Tibial artery (tissue), 4 donors: ENCODE results near the gene ADCY3.

Source experiments
- DNase-seq, 2 donors: peaks; one replicate each; pipeline ENCODE4 v3.0.0-alpha.2; 2019
- H3K27ac ChIP-seq, 2 donors: fragments of 200-600 bp; sonication (generic) in 1 of 2; 1 replicate in 1 of 2; 2 replicates in 1 of 2; pipeline ENCODE4 v1.5.1; 2018 to 2019; ENCODE audit warnings: mild to moderate bottlenecking in 1 of 2
- H3K27me3 ChIP-seq, 2 donors: fragments of 200-600 bp; sonication (generic) in 1 of 2; one replicate each; pipeline versions ENCODE4 v1.5.1 to v1.6.0; 2016 to 2019
- H3K36me3 ChIP-seq, 3 donors: fragments of 200-600 bp; sonication (generic) in 2 of 3; one replicate each; pipeline ENCODE4 v1.5.1; 2016 to 2019; ENCODE audit warnings: mild to moderate bottlenecking in 2 of 3
- H3K4me1 ChIP-seq, 4 donors: fragments of 200-600 bp; sonication (generic) in 2 of 4; 1 replicate in 3 of 4; 2 replicates in 1 of 4; pipeline ENCODE4 v1.5.1; 2016 to 2019
- H3K4me3 ChIP-seq, 2 donors: fragments of 200-600 bp; sonication (generic) in 1 of 2; 1 replicate in 1 of 2; 2 replicates in 1 of 2; pipeline ENCODE4 v1.5.1; 2018 to 2019; ENCODE audit warnings: mild to moderate bottlenecking in 2 of 2
- H3K9me3 ChIP-seq, 3 donors: fragments of 200-600 bp; sonication (generic) in 1 of 3; one replicate each; pipeline ENCODE4 v1.5.1; 2016 to 2019
- intact Hi-C: fragments of 100-400 bp; cut with DNase I; formaldehyde crosslinking; loops from one replicate; pipeline ENCODE4 v1.15.0; 2023; ENCODE audit warnings: low total_unique reads
- TF ChIP-seq, protein P1 (sequence below), 2 experiments: fragments of 200-600 bp in 1 of 2; fragments of 450-650 bp in 1 of 2; IDR thresholded peaks; one replicate each; pipeline ENCODE4 v1.5.1; 2017 to 2019; ENCODE audit warnings: antibody characterized with exemption in 2 of 2, mild to moderate bottlenecking in 1 of 2, moderate library complexity in 1 of 2

ADCY3 gene

DNA sequence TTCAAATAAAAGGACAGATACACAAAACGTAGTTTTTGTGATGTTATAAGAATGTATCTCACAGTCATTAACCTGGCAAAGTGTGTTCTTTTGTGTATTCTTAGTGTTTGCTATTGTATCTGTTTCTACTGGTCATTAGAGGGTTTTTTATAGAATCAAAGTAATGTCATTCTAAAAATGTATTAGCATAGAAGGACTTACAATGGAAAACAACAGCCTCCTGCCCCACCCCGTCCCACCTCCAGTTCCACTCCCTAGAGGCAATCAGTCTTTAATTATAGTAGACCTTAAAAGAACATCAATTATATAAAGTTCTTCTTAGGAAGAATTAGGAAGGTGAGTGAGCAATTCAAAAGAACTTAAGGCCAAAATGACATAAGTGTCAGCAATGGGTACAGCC is 37.9 kb upstream of the ADCY3 start:
- intact Hi-C loops, result loop anchor here (2.0 kb wide), 1 partner anchor 491 kb away; no protein-coding TSS in a partner anchor

DNA sequence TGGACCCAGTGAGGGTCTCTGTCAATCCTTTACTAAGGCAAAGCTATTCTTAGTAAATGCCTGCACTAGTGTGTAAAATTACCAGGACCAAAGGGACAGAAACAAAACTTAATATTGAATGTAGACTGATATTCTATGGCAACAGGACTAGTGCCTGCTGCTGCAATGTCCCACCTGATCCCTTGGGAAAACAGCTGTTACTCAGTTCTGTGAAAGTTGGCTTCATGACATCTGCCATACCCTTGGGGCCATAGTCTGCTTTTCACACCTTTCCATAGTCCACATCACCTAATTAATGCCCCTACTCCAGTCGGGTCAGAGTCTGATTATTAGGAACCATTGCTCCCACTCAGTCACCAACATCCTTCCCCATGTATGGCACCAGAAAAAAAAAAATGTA is 37.2 kb upstream of the ADCY3 start:
- peaks cover 70 to 87% (median 78%) of the 10 kb centered on the region in 3 donors for H3K36me3 ChIP-seq
- no peaks in the 10 kb centered on the region for H3K27me3 ChIP-seq
- no peak for DNase-seq
- intact Hi-C loops, result loop anchor here (2.0 kb wide), 1 partner anchor 490 kb away; no protein-coding TSS in a partner anchor
- no peak overlapping the region for H3K27ac ChIP-seq
- no peaks in the 10 kb centered on the region for H3K4me1 ChIP-seq
- TF ChIP-seq, protein P1, sequence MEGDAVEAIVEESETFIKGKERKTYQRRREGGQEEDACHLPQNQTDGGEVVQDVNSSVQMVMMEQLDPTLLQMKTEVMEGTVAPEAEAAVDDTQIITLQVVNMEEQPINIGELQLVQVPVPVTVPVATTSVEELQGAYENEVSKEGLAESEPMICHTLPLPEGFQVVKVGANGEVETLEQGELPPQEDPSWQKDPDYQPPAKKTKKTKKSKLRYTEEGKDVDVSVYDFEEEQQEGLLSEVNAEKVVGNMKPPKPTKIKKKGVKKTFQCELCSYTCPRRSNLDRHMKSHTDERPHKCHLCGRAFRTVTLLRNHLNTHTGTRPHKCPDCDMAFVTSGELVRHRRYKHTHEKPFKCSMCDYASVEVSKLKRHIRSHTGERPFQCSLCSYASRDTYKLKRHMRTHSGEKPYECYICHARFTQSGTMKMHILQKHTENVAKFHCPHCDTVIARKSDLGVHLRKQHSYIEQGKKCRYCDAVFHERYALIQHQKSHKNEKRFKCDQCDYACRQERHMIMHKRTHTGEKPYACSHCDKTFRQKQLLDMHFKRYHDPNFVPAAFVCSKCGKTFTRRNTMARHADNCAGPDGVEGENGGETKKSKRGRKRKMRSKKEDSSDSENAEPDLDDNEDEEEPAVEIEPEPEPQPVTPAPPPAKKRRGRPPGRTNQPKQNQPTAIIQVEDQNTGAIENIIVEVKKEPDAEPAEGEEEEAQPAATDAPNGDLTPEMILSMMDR (IDR thresholded peaks at IDR 0.05), result no peak
- peaks cover 2 to 6% (median 3%) of the 10 kb centered on the region in 3 donors for H3K9me3 ChIP-seq
- no peak overlapping the region for H3K4me3 ChIP-seq

More for the DNA sequence above, 37.9 kb upstream of the ADCY3 start:
- Histone ChIP-seq H3K4me3 (no peak overlapping the region), H3K9me3 (peaks cover 2 to 6% (median 3%) of the 10 kb centered on the region in 3 donors), H3K36me3 (peaks cover 70 to 92% (median 79%) of the 10 kb centered on the region in 3 donors), H3K27me3 (no peaks in the 10 kb centered on the region), H3K27ac (no peak overlapping the region), H3K4me1 (no peaks in the 10 kb centered on the region)
- no peak for DNase-seq
- TF ChIP-seq, protein P1 (IDR thresholded peaks at IDR 0.05), result no peak

DNA sequence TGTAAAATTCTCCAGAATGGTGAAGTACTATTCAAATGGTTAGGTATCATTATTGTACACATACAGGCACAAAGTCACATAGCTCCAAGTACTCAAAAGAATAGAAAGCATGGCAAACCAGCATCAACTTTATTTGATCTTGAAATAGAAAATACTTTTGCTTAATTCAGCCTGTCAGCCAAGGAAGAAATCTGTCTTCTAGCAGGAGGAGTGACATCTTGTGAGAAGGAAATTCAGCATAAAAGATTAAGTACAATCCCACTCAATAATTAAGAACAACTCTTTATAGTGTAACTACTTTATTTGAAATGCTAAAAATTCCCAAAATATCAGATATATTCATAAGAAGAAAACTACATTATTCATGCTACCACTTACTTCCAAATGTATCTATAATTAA is 35.9 kb upstream of the ADCY3 start:
- TF ChIP-seq, protein P1 (IDR thresholded peaks at IDR 0.05), result no peak
- Histone ChIP-seq H3K9me3 (peaks cover 2 to 6% (median 3%) of the 10 kb centered on the region in 3 donors), H3K27me3 (no peaks in the 10 kb centered on the region), H3K4me3 (no peak overlapping the region), H3K27ac (no peak overlapping the region), H3K4me1 (no peaks in the 10 kb centered on the region), H3K36me3 (peaks cover 72 to 90% (median 80%) of the 10 kb centered on the region in 3 donors)
- DNase-seq, result no peak
- intact Hi-C loops, result loop anchor here (2.0 kb wide), 1 partner anchor 489 kb away; no protein-coding TSS in a partner anchor

DNA sequence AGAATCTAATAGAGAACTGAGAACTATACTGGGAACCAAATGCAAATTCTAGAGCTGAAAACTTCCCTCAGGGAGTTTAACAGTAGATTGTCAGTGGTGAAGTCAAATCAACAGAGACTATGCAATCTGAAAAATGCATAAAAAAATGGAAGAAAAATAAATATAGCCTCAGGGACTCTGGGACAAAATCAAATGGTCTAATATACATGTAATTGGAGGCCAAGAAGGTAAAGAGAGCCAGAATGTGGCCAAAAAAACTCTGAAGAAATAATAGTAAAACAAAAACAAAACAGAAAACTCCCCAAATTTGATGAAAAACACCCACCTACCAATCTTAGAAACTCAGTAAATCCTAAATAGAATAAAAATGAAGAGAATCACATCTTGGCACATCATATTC is 35.2 kb upstream of the ADCY3 start:
- H3K36me3 ChIP-seq, result peaks cover 70 to 92% (median 78%) of the 10 kb centered on the region in 3 donors
- no peaks in the 10 kb centered on the region for H3K27me3 ChIP-seq
- TF ChIP-seq, protein P1 (IDR thresholded peaks at IDR 0.05), result no peak
- H3K4me1 ChIP-seq, result no peaks in the 10 kb centered on the region
- intact Hi-C loops, result no loop called here
- no peak overlapping the region for H3K27ac ChIP-seq
- H3K9me3 ChIP-seq, result peaks cover 2 to 6% (median 3%) of the 10 kb centered on the region in 3 donors
- no peak for DNase-seq
- H3K4me3 ChIP-seq, result no peak overlapping the region

DNA sequence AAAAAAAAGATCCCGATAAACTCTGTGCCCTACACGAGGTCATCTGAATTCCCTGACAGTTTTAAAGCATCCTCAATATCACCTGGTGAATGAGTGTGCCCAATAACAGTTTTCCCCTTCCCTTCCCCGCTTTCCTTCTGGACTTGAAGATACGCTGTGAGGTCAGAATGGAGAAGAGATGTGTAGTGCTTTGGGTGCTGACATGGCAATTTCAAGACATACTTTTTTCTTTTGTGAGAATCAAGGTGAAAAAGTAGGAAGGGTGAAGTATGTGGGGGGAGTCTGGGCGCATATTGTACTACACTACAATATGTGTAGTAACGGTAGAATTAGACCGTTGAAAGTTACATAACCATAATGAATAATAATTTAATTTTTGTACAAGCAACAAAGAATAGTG is 30.1 kb upstream of the ADCY3 start:
- Histone ChIP-seq H3K36me3 (peaks cover 45 to 82% (median 71%) of the 10 kb centered on the region in 3 donors), H3K4me1 (no peaks in the 10 kb centered on the region), H3K4me3 (no peak overlapping the region), H3K27ac (no peak overlapping the region), H3K27me3 (no peaks in the 10 kb centered on the region), H3K9me3 (peaks cover under 1 to 3% (median 2%) of the 10 kb centered on the region in 3 donors)
- DNase-seq, result no peak
- TF ChIP-seq, protein P1 (IDR thresholded peaks at IDR 0.05), result no peak
- intact Hi-C loops, result no loop called here
